GM04504 (cell line): ENCODE data around the gene ATAT1.

ENCODE experiments used
- DNase-seq: peaks from one replicate; pipeline ENCODE4 v3.0.0-alpha.2; 2012; ENCODE audit warnings: low read depth

ATAT1 gene

DNA sequence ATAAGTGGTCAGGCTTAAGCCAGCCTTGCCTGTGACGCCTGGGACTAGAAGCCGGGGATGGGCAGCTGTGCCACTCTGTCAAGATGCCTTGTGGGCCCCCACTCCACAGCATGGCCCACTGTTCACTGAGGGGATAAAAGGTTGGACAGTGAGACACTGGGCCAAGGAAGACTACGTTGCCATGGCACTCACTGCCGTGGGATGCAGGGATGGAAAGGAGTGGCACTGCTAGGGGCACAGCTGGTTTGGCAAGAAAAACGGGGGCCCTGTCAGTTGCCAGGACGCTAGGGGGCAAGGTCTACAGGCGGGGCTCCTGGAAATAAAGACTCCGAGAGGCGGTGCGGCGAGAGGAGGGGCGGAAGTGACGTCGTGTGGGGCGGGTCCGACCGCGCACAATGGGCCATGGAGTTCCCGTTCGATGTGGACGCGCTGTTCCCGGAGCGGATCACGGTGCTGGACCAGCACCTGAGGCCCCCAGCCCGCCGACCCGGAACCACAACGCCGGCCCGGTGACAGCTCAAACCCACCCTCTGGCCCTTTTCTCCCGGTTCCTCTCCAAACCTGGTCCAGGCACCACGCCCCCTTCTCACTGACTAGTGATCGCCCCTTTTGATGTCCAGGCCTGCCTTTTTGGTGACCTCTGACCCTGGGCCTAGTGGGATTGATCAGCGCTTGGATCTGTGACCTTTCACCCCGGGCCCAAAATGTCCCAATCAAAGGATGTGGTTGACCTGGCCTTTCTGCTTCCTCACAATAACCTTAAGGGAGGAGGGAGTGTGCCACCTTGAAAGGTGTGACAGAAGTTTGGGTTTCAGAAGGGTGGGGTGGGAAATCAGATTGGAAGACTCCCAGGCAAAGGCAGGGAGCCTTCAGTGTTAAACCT, at the start of gene ATAT1:
Gene ATAT1, plus strand, starts transcription at position 391 of the 883 bp plus-strand sequence.
- no peak for DNase-seq

DNA sequence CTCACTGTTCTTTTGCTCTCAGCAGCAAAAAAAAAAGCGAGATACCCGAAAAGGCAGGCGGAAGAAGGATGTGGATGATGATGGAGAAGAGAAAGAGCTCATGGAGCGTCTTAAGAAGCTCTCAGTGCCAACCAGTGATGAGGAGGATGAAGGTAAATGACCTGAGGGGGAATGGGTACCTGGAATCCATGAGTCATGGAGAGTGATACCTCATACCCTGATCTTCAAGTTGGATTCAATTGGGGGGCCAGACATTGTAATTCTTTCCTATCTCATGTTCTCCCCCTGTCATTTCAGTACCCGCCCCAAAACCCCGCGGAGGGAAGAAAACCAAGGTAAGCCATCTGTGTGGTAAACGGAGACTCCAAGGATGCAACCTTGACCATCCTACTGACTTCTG, 48.6 kb upstream of the ATAT1 start:
- DNase-seq = no peak

DNA sequence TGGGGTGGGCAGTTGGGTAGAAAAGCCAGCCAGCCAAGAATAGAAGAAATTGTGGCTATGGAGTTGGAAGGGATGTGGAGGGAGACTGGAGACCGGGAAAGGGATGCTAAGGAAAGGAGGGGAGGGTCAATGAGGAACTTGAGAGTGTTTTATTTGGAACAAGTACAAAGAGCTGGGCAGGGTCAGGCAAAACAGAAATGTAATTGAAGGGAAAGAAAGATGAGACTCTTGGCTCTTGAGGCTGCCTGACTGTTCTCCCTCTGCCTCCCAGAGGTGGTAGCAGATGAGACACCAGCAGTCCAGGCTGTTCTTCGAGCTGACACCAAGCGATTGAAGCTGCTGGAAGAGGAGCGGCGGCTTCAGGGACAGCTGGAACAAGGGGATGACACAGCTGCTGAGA, 42.8 kb upstream of the ATAT1 start:
- no peak for DNase-seq

DNA sequence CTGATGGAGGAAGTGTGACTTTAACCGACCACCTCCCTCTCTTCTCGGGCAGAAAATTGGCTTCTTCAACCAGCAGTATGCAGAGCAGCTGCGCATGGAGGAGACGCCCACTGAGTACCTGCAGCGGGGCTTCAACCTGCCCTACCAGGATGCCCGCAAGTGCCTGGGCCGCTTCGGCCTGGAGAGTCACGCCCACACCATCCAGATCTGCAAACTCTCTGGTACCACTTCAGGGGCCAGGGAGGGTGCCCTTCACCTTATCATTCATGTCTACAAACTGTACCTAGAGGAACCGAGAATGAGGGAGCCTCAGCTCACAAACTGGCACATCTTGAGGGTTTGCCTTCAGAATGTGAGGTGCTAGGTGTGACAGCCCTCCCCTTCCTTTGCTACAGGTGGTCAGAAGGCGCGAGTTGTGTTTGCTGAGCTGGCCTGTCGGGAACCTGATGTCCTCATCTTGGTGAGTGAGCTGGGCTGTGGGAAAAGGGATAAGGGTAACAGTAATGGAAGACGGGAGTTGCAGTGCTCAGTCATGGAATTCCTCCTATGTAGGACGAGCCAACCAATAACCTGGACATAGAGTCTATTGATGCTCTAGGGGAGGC, 36.8 kb upstream of the ATAT1 start:
- DNase-seq = no peak

DNA sequence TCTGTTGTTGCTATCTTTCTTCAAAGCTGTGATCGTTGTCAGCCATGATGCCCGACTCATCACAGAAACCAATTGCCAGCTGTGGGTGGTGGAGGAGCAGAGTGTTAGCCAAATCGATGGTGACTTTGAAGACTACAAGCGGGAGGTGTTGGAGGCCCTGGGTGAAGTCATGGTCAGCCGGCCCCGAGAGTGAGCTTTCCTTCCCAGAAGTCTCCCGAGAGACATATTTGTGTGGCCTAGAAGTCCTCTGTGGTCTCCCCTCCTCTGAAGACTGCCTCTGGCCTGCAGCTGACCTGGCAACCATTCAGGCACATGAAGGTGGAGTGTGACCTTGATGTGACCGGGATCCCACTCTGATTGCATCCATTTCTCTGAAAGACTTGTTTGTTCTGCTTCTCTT, 36.2 kb upstream of the ATAT1 start:
- no peak for DNase-seq

DNA sequence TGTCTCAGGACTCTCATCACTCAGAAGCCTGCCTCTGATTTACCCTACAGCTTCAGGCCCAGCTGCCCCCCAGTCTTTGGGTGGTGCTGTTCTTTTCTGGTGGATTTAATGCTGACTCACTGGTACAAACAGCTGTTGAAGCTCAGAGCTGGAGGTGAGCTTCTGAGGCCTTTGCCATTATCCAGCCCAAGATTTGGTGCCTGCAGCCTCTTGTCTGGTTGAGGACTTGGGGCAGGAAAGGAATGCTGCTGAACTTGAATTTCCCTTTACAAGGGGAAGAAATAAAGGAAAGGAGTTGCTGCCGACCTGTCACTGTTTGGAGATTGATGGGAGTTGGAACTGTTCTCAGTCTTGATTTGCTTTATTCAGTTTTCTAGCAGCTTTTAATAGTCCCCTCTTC, 35.7 kb upstream of the ATAT1 start:
- DNase-seq = no peak

DNA sequence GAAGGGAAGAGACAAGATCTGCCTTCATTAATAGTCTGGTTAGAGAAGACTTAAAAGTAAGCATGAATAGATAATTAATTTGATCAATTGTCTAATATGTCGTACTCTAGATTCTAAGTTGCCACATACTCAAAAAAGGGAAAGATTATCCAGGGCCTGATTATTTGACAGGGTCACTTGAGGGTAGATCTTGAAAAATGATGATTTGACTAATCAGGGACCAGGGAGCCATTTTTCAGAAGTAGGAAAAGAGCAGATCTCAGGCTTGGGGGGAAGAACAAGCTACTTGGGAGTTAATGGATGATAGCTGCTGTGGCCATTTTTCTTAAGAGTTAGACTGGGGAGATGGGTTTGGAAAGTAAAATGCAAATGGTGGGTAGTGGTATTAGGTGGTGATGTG, 34.4 kb upstream of the ATAT1 start:
- DNase-seq = no peak

DNA sequence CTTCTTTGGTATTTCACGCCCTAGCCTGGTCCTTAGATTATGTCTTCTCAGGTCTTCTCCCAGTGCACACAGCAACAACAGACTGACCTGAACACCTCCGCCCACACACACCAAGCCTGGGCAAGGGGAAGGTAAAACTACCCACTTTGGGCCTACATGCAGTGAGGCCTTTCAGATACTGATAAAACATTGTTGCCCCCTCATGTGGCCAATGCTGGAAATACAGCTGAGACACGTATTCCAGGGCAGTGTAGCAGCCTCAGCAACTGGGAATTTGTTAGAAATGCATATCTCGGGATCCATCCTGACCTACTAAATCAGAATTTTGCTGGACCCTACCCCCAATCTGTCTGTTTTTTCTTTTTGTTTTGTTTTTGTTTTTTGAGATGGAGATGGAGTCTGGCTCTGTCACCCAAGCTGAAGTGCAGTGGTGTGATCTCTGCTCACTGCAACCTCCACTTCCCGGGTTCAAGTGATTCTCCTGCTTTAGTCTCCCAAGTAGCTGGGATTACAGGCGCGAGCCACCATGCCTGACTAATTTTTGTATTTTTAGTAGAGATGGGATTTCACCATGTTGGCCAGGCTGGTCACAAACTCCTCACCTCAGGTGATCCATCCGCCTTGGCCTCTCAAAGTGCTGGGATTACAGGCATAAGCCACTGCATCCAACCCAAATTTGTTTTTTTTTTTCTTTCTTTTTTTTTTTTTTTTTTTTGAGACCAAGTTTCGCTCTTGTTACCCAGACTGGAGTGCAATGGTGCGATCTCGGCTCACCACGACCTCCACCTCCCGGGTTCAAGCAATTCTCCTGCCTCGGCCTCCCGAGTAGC, 29.1 kb upstream of the ATAT1 start:
- DNase-seq = peak; percentile 63

DNA sequence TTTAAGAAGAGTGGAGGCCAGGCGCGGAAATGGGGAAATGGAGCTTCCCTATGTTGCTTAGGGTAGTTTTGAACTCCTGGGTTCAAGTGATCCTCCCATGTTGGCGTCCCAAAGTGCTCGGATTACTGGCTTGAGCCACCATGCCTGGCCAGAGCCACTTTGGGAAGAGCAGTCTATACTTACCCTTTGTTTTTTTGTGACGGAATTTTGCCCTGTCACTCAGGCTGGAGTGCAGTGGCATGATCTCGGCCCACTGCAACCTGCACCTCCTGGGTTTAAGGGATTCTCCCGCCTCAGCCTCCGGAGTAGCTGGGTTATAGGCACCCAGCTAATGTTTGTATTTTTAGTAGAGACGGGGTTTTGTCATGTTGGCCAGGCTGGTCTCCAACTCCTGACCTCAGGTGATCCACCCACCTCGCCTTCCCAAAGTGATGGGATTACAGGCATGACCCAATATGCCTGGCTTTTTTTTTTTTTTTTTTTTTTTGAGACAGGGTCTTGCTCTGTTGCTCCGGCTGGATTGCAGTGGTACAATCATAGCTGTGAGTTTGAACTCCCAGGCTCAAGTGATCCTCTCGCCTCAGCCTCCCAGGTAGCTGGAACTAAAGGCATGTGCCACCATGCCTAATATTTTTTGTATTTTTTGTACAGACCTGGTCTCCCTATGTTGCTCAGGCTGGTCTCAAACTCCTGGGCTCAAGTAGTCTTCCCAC, 27.6 kb upstream of the ATAT1 start:
- DNase-seq = no peak

DNA sequence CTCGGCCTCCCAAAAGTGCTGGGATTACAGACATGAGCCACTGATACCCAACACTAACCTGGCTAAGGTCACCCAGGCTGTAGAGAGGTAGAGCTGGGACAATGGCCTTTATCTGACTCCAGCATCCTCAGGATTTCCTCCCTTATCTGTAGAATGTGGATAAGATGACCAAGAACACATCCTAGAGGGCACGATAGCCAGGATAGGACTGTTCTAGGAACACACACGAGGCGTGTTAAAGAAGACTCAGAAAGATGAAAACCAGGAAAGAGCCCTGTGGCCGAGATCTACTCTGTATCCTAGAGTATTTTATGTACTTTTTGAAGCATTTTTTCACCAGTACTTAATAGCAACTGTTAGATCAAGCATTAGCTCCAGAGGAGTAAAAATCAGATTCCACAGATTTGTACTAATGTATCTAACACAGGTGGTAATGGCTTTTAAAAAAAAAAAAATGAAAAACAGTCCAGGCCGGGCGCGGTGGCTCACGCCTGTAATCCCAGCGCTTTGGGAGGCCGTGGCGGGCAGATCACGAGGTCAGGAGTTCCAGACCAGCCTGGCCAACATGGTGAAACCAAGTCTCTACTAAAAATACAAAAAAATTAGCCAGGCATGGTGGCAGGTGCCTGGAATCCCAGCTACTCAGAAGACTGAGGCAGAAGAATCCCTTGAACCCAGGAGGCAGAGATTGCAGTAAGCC, 26.9 kb upstream of the ATAT1 start:
- no peak for DNase-seq

DNA sequence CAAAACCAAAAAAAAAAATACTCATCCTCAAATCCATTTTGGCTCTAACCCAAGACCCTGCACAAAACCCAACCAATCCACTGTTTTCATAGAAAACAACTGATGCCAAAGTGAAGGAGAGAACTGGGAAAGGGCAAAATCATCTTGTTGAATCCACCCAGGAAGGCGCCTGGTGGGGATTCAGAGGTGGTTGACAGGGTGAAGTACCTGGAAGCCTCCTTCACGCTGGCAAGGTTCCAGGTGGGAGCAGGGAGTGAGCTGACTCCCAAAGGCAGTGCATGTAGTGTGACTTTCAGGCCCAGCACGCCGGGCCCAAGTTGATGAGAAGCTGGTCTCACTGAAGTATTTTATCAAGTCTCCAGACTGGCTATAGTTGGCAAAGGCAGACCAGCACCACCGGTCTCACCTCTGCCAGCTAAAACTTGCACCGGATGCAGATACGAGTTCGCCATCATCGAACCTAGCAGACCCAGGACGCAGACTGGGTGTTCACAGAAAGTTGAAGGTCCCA, 26.2 kb upstream of the ATAT1 start:
- no peak for DNase-seq

DNA sequence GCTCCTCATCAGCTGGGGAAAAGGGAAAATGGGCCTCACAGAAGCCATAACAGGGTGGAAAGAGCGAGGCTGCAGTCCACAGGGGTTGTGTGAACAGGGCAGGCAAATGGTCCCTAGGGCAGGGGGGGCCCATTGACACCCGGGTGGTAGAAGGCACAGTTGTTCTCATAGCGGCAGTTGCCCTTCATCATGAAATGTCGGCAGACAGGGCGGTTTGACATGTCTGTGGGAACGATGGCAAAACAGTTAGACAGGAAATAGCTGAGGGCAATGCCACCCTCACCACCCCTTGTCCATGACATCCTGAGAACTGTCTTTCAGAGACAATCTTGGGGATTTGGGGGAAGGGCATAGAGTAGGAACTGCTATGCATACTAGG, 25.2 kb upstream of the ATAT1 start:
- DNase-seq = no peak

DNA sequence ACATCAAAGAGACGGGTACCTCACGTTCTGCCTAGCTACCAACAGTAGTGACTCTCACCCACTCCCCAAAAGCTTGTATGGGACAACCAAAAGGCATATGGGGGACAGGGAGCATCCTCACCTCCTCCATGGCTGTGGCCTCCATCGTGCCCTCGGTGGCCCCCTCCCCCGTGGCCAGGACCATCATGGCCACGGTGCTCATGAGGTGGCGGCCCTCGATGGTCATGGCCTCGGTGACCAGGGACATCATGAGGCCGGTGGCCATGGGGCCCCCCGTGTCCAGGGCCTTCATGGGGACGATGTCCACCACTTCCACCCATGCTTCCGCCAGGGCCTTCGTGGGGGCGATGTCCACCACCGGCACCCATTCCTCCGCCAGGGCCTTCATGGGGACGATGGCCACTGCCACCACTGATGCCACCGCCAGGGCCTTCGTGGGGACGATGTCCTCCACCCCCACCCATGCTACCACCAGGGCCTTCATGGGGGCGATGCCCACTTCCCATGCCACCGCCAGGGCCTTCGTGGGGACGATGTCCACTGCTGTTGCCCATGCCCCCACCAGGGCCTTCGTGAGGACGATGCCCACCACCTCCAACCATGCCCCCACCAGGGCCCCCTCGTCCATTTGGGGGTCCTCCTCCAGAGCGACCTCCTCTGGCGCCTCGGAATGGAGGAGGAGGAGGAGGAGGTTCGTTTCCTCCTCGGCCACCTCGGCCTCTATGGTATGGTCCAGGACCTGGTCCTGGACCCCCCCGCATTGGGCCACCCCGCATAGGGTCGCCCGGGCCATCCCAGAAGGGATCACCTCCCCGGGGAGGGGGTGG, 24.6 kb upstream of the ATAT1 start:
- no peak for DNase-seq

DNA sequence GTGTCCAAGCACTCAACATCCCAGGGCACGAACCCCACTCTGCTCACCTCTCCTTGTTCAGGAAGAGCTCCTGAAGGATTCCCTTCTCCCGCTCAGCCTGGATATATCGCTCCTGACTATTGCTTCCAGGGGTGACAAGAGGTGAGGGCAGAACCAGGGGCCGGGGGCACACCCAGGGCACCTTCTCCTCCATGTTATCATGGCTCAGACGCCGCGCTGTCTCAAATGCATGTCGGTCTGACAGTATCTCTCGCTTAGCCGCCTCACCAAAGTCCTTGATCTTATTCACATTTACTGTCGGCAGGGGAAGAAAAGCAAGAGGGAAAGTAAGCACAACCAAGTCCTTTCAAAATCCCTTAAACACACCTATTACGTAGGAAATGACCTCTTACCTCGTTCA, 22.7 kb upstream of the ATAT1 start:
- no peak for DNase-seq

DNA sequence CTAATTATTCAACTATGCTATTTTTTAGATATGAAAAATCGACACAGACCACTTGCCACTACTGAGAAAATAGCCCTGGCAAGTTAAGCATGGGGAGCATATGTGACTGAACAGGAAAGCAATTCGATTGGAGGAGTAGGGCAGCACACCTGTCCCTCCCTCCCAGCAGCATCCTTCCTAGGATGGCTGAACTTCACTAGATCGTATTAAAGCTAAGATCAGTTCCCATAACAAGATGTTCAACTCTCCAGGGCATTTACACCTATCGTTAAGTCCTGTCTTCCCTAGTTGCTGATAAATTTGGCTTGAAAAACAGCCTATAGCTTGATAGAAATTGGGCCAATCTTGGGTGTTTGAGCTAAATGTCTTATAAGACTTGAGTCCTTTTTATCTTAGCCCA, 16.6 kb upstream of the ATAT1 start:
- DNase-seq = no peak

DNA sequence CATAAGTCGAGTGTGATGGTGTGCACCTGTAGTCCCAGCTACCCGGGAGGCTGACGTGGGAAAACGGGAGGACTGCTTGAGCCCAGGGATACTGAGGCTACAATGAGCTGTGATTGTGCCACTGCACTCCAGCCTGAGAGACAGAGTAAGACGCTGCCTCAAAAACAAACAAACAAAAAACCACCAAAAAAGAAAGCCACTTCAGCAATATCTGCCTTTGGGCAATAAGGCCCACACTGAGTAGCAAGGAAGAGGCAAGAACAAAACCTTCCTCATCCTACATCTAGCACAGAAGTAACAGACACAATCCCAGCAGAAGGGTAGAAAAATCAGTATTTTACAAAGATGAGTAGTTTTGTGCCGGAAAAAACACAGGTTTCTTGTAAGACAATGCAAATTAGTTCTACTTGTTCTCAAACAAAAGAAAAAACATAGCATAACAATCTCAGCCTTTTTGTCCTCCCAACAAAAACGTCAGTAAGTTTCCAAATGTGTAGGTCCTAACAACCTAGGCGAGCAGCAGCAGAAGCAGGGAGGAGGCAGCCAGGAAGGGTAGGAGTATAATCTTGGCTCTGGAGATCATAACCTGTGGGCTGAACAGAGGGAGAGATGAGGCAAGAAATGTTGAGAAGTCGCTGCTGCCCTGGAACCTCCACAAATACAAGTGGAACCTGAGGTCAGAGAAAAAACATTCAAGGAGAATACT, 15.4 kb upstream of the ATAT1 start:
- no peak for DNase-seq

DNA sequence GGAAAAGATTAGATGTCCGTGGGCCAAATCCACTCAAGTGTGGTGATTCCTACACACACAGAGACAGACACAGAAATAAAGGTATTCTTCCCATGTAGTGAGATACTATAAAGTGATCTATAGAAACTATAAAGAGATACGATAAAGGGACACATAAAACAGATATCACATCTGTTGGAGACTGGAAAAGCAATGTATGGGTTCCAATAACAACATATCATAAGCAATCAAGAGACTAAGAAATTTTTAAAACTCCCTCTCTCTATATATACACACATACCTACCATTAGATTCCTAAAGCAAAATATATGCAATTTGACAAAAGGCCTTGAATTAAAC, 14.8 kb upstream of the ATAT1 start:
- no peak for DNase-seq

DNA sequence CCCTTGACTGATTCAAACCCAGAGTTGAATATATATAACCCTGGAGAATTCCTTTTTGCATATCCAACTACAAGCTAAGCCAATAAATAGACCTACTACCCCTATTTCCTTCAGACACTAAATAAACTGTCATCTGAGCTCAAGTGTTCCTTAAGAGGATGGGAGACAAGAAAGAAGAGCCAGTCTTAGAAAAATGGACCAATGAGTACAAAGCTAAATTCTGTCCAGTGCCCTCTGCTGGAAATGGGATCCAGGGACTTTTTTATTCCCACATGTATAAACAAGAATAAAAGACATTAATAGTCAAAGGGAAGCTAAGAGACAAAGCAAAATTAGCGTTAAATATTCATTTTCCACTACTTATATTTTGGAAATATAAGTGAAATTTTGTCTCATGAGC, 14.5 kb upstream of the ATAT1 start:
- no peak for DNase-seq

DNA sequence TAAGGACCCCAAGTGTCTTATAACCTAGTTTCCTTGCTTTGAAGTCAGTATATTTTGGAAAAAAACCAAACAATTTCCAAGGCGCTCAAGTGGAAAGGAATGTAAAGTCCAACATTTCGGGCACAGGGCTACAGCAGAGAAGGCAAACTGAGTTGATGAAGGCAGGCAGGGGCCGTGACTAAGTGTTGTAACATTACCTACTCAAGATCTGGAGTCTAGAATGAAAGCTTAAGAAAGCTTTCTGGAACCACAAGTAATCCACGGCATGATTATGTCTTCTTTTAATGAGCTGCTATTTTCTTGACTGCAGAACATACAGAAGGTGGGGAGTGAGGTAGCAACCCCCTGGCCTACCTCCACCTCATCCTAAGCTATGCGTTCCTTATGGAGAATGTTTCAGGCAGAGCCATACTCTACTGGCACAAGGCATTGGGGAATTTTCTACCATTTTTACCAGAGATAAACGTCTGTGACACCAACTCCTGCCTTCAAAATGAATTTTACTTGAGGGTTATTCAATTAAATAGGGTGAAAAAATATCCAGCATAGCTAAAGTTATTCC, 13.9 kb upstream of the ATAT1 start:
- no peak for DNase-seq
